ENCODE measurements around the gene OTOF.

The OTOF gene

GRCh38 chr2:26460613-26461031 is 17.3 kb downstream of the OTOF start:
- H3K27ac ChIP-seq = no peak overlapping the region
- no peak for TF ChIP-seq CTCF (conservative IDR thresholded peaks at IDR 0.05)

- no peak overlapping the region for H3K27ac ChIP-seq
- TF ChIP-seq CTCF (conservative IDR thresholded peaks at IDR 0.05) = no peak
Observed at GRCh38 chr2:26459991-26460612, 17.8 kb downstream of the OTOF start.

- no peak for TF ChIP-seq CTCF (conservative IDR thresholded peaks at IDR 0.05)
- H3K27ac ChIP-seq = no peak overlapping the region
Observed at GRCh38 chr2:26458365-26459042, 19.4 kb downstream of the OTOF start.

GRCh38 chr2:26457695-26458364 is 20.1 kb downstream of the OTOF start:
- TF ChIP-seq CTCF (conservative IDR thresholded peaks at IDR 0.05) = no peak
- no peak overlapping the region for H3K27ac ChIP-seq

- no peak for TF ChIP-seq CTCF (conservative IDR thresholded peaks at IDR 0.05)
- no peak overlapping the region for H3K27ac ChIP-seq
Observed at GRCh38 chr2:26457251-26457666, 20.7 kb downstream of the OTOF start.

GRCh38 chr2:26456440-26457250 is 21.3 kb downstream of the OTOF start:
- no peak overlapping the region for H3K27ac ChIP-seq

More at GRCh38 chr2:26456440-26457250, 21.3 kb downstream of the OTOF start:
- no peak for TF ChIP-seq CTCF (conservative IDR thresholded peaks at IDR 0.05)
